HG02588 (cell line): ENCODE measurements around the gene TPM4.
A peak's percentile ranks its signal among the peaks of the same experiment; 100 is the strongest.
"Not testable (repeated sequence)": the region's sequence is repeated elsewhere in the genome, so short reads cannot be mapped to it uniquely, and the experiment has no call there.

ENCODE experiments used
- ATAC-seq: cut with Tn5 transposase; IDR thresholded peaks from one replicate; pipeline ENCODE4 v1.9.1; 2021; ENCODE audit warnings: mild to moderate bottlenecking, moderate library complexity; ENCODE audit not compliant: unreplicated experiment

The TPM4 gene

DNA sequence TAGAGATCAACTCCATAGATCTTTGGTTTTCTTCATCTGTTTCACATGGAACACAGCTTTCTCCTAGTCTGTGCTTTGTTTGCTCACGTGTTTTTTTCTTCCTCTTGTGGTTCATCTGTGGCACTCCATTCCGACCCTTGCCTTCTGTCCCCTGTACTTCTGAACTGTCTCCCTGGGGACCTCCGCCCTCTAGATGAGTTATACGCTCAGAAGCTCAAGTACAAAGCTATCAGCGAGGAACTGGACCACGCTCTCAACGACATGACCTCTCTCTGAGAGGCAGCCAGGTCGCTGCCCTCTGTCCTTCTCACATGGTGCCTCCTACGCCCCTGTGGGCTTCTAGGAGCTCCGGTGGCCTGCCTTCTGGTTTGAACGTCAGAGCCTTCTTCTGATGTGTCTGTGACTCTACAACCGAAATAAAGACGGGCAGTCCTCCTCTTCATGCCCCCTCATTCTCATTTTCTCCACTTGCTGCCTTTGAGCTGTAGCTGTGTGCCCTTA is 18.8 kb downstream of the TPM4 start:
- no peak for ATAC-seq

DNA sequence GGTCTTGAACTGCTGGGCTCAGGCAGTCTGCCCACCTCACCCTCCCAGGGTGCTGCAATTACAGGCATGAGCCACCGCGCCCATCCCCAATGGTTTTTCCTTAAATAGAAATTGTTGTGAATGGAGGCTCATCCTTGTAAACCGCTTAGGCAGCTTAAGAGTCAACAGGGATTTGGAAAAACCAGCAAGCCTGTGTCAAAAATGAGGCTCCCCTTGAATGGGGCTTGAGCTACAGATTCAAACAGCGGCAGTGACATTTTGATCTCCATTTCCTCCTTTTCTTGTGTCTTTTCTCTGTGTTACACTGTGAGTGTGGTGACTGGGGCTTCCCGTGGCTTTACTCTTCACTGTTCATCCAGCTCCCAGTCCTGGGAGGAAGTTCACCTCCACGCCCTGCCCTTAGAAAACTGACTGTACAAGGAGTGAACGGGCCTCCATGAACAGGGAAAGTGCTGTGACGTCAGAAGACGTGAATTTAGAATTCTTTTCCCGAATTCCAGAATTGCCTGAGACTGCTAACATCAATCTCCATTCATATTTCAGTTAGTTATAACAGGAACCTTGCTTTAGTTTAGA is 20.1 kb downstream of the TPM4 start:
- no peak for ATAC-seq

DNA sequence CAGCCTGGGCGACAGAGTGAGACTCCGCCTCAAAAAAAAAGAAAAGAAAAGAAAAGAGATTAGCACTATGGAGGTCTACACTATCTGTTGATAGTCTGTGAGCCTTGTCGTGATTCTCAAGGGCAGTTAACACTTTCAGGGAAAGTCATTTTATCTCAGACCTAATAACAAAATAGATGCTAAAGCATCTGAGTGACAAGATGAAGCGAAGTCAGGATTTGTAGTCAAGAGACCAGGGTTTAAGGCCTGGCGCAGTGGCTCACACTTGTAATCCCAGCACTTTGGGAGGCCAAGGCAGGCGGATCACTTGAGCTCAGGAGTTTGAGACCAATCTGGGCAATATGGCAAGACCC is 22.1 kb downstream of the TPM4 start:
- no peak for ATAC-seq

DNA sequence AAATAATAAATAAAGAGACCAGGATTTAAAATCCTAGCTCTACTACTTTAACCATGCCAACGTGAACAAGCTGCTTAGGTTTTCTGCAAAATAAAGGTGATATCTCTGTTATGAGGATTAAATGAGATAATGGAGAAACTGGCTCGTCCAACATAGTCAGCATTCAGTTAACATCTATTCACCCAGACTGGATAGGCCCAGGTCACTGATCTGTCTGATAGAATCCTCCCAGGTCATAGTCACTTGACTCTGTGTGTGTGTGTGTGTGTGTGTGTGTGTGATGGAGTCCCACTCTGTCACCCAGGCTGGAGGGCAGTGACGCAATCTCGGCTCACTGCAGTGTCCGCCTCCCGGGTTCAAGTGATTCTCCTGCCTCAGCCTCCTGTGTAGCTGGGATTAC is 22.5 kb downstream of the TPM4 start:
- ATAC-seq, result no peak

DNA sequence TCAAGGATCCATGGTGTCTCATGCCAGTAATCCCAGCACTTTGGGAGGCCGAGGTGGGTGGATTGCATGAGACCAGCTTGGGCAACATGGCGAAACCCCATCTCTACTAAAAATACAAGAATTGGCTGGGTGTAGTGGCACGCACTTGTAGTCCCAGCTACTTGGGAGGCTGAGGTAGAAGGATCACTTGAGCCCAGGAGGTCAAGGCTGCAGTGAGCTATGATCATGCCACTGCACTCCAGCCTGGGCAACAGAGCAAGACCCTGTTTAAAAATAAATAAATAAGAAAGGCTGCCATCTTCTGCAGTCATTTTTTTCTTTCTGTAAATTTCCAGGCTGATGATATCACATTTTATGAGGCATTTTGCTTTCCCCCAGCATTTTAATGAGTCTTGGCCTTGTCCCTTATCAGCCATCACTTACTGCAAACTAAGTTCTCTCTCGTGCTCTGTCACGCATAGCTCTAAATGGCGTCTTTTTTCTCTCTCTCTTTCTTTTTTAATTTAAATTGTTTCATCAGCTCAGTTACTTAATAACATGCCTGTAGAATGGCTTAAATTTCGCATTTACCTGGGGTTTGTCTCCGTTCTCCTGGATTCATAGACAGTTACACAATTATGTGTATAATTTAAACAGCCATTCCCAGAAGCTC is 23.1 kb downstream of the TPM4 start:
- not testable (repeated sequence) for ATAC-seq

DNA sequence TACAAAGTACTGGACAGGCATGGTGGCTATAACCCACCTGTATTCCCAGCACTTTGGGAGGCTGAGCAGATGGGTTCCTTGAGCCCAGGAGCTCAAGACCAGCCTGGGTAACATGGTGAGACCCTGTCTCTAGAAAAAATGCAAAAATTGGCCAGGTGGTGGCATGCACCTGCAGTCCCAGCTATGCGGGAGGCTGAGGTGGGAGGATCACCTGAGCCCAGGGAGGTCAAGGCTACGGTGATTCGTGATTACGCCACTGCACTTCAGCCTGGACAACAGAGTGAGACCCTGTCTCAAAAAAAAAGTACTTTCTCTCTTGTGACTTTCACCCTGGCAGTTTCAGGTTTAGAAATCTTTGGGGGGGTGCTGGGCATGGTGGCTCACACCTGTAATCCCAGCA is 24.2 kb downstream of the TPM4 start:
- ATAC-seq, result no peak

DNA sequence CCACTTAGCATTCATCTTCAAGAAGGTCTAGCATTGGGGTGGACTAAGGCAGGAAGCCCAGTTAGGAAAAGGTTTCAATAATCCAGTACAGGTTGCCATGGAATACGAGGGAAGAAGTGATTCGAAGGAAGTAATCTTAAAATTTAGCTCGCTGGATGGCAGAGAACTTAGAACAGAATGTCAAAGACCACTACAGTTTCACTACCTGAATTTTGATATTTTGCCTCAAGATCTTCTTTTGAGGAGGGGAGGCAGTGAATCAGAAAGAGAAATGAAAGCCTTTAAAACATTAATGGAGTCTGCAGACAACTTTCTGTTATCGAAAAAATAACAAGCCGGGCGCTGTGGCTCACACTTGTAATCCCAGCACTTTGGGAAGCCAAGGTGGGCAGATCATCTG is 28.4 kb downstream of the TPM4 start:
- ATAC-seq, result no peak

DNA sequence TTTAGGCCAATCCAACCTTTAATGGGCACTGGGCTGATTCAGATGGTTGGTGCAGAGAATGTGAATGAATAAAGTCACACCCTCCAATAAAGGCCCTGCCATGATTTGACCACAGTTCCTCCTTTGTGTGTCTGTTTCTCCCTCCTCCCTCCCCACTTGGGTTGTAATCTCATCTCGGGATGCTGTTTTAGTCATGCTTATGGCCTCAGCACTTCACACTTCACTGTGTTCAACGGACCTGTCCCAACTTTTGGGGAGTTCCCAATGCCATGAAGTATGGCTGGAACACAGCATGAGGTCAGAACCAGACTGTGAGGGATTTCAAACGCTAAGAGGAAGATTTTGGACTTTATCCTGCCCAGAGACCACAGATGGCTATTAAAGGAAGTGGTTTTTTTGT is 29.8 kb downstream of the TPM4 start:
- ATAC-seq, result no peak

DNA sequence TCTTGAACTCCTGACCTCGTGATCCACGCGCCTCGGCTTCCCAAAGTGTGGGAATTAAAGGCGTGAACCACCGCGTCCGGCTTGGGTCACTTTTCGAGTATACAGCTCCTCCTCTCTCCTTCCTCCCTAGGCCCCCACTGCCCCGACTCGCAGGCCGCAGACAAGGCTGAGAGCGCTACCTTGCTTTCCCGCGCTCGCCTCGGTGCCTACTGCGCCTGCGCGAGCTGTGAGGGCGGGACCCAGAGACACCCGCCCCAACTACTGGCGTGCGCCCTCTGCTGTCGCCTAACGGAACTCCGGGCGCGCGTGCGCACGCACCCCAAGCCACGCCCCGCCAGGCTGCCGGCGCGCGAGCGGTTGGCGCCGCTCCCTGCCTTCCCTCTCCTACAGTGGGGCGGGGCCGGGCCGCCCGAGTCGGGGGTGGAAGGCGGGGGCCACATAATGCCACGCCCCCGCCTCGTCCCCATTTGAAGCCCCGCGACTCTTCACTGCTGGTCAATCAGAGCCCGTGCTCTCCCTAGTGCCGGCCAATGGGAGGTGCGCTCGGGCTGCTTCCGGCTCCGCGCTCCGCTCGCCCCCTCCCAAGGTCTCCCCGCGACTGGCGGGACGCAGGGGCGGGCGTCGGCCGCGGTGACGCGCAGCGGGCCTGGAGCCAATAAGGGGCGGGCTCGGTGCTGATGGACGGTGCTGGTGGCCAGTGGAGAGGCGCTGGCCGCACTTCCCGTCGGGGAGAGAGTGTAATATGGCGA is 35.0 kb downstream of the TPM4 start, which contains the start of gene RAB8A:
RAB8A (plus strand) TSS at position 730 of the 749 bp plus-strand sequence; CDS start at position 743, 13 bp downstream.
- ATAC-seq, result peak; percentile 86

DNA sequence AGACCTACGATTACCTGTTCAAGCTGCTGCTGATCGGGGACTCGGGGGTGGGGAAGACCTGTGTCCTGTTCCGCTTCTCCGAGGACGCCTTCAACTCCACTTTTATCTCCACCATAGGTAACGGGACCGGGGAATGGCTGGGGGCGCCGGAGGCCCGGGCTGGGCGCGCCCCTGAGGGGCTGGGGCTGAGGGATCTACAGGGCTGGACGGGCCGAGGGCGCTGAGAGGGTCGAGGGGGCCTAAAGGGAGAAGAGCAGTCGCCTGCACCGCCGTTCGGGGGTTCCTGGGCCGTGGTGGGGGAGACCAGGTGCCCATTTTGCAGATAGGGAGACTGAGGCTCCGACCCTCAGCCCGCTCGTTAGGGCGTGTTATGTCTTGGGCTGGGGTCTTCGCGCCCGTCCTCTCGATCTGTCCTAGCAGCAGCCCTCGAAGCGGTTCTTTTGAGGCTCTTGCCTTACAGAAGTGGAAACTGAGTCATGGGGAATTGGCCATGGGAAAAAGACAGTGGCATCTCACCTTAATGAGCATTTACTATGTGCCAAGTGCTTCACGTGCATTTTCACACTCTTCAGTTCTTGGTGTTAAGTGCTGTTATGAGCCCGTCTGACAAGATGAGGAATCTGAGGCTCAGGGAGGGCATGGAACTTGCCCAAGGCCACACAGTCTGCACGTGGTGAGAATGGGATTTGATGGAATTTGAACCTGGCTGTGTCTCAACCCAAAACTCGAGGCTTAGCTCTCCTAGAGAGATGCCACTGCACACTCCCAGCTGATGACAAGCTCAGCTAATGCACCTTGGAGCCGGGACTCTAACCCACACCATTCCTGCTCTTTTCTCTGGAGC is 35.8 kb downstream of the TPM4 start:
- ATAC-seq, result peak; percentile 1

DNA sequence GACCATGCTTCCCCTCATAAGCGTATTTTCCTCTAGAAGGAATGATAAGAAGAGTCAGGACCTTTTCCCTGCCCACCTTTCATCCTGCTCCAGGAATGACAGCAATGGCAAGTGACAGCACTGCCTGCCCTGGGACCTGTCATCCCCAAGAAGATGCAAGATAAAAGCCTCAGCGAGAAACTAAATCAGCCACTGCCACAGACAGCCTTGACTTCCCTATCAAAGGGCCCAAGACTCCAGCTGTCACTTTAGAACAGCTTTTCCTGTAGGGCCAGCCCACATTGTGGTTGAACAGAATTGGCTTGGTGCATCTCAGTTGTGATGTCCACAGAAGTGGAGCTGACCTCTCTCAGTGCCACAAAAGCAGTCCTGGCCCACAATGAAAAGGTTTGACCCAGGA is 36.5 kb downstream of the TPM4 start:
- ATAC-seq, result no peak

DNA sequence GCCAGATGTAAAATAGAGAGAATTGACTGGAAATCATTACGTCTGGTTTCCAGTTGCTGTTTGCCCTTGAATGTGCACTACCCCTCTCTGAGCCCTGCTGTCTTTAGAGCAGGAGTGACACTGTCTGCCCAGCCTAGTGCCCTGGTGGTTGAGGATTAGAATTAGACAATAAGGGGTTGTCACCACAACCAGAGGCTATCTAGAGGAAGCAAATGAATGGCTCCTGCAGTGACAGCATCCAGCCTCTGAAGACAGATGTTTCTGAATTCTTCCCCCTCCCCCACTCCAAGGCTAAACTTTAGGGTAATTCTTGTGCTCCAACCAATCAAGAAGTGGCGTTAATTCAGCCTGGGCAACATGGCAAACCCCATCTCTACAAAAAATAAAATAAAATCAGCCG is 37.4 kb downstream of the TPM4 start:
- ATAC-seq, result no peak

DNA sequence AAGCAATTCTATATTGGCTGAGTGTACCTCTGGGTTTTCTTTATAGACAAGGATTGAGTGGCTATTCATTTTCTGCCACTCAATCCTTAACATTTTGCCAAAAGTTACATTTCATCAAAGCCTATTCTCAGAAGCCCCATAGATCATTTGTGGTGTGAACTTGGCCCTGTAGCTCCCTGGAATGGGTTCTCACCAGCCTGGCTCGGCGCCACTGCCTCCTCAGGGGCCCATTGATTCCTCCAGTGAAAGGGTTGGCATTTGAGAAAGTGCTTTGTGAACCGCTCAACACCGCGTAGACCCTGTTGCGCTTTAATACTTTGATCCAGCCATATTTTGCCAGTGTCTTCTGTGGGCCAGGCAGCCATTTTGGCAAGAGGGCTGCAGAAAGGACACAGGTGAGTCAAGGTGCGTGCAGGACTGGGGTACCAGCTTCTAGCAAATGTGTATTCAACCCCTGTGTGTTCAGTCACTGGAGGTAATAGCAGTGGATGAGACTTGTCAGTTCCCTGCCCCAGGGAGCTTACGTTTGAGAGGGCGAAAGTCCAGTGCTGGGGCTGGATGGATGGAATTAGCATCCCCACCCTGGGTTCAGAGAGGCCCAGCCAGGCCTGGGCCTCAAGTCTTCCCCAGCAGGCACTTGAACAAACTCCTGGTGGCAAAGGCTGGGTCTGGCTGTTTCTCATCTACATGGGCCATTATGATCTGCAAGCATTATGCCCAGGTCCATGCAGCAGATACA is 39.2 kb downstream of the TPM4 start:
- ATAC-seq, result no peak

DNA sequence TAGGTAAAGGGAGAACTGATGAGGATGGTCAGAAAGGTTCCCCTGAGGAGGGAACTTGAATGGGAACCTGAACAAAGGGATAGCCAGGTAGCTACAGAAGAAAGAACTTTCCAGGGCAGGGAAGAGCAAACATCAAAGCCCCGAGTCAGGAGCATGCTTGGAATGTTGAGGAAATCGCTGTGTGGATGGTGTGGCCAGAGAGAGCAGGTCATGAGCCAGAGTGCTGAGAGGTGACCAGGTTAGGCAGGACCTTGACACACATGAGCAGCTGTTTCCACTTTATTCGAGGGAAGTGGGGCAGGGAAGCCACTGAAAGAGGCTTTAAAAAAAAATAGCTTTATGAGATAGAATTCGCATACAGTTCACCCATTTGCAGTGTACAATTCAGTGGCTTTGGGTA is 39.8 kb downstream of the TPM4 start:
- ATAC-seq, result no peak

DNA sequence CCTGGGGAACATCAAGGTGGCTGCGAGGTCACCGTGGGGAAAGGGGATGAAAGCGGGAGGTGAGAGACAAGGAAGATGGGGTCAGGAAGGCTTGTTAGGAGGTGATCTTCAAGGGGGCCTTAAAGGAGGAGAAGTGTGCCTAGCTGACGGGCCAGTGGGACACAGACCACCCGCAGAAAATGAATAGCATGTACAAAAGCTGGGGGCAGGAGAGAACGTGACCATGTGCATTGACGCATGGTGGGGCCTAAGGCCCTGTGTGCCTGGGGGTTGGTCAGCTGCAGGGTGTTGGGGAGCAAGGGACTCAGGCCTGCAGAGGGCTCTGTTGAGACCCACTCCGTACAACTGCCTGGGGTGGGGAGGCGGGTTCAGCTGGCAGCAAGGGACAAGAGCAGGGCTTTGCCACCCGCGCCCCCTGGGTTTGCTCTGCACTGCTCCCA is 41.3 kb downstream of the TPM4 start:
- no peak for ATAC-seq

DNA sequence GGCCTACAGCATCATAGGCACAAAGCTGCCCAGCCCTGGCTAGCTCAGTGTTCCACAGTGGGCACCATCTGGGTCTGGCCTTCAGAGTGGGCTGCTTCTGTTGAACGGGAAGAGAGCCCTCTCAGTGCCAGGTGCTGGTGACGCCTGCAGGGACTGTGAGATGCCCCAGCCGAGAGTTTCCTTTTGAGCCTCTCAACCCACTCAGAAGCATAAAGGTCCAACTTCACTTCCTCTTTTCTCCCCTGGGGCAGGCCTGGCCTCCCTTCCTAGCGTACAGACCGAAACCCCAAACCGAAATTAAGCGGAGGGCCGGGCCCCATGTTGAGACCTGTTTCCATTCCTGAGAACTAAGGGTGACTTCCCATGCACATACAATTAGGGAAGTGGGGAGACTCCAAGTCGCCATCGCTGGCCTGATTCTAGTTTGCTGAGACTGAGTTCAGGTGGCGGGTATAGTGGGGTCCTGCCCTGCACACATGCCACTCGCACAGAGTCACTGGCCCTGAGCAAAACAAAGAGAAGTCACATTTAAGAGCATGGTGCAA is 42.3 kb downstream of the TPM4 start:
- ATAC-seq, result peak; percentile 74

DNA sequence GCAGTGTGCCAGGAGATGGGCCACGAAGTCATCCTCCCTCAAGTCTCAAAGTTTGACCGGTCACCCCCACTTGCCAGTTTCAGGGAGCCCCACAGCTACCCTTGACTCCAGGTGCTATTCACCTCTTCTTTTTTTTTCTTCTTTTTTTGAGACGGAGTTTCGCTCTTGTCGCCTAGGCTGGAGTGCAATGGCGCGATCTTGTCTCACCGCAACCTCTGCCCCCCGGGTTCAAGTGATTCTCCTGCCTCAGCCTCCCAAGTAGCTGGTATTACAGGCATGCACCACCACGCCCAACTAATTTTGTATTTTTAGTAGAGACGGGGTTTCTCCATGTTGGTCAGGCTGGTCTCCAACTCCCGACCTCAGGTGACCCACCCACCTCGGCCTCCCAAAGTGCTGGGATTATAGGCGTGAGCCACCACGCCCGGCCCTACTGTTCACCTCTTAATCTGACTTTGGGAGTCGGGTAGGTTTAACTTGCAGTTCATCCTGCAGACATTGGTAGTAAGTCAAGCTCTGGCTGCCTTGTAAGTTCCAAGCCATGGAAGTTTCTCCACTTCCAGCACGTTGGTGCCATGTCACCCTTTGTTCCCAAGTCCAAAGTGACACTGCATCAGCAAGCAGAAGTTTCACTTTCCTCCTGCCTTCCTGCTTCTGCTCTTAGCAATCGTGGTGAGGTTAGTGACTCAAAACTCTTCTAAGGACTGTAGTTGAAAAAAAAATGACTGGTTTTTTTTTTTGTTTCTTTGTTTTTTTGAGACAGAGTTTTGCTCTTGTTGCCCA is 43.0 kb downstream of the TPM4 start:
- ATAC-seq, result not testable (repeated sequence)

DNA sequence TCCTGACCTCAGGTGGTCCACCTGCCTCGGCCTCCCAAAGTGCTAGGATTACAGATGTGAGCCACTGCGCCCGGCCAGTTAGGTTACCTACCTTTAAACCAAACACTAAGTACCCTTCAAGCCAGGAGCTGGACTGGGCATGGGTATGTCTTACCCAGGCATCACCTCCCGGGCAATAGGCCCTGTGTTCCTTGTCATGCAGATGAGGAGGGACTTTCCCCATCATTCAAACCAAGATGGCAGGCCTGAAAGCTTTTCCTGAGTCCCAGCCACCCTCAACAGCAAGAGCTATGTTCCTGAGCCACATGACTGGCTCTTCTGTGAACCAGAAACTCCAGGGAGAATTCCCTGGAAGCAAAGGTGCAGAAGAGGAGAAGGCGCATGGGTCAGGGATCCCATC is 44.8 kb downstream of the TPM4 start:
- no peak for ATAC-seq

DNA sequence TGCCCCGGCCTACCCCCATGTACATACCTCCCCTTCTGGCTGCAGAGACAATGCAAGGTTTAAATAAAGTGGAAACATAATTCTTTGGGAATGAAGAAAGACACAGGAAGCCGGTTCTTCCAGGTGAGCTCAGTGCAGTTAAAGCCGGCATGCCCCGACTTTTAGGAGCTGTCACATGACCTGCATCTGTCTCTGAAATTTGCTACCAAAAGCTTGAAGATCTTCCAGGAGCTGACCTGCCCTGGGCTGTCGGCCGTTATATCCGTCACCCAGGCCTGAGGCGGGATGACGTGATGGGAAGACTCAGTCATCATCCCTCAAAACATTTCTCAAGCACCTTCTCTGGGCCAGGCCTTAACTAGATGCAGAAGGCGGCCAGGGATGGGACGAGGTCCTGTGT is 45.7 kb downstream of the TPM4 start:
- no peak for ATAC-seq
